DND-41 (cell line): ENCODE data around the gene KRTCAP3.

Source experiments
- EZH2 ChIP-seq: IDR thresholded peaks from 3 replicates; pipeline ENCODE4 v1.6.1; 2012; ENCODE audit warnings: borderline replicate concordance, low read depth, mild to moderate bottlenecking, moderate library complexity, low read length, inconsistent platforms; ENCODE audit not compliant: severe bottlenecking
- TF ChIP-seq, protein P1 (sequence below): IDR thresholded peaks from 2 replicates; pipeline ENCODE4 v1.5.1; 2012; ENCODE audit warnings: borderline replicate concordance, low read length, moderate library complexity, mild to moderate bottlenecking; ENCODE audit not compliant: poor library complexity, severe bottlenecking; ENCODE audit errors: extremely low read depth

DNA sequence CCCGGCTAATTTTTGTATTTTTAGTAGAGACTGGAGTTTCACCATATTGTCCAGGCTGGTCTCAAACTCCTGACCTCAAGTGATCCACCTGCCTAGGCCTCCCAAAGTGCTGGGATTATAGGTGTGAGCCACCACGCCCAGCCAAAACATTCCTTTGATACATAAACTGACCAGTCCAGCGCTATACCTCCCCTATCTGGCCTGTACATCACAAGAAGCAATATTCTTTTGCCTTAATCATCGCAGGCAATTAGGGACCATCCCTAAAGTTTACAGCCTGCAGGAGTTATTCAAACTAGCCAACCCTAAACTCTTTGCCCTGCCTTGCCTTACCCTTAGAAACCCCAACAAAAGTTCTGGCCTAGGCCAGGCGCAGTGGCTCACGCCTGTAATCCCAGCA lies 26.0 kb upstream of the KRTCAP3 start:
- TF ChIP-seq, protein P1, sequence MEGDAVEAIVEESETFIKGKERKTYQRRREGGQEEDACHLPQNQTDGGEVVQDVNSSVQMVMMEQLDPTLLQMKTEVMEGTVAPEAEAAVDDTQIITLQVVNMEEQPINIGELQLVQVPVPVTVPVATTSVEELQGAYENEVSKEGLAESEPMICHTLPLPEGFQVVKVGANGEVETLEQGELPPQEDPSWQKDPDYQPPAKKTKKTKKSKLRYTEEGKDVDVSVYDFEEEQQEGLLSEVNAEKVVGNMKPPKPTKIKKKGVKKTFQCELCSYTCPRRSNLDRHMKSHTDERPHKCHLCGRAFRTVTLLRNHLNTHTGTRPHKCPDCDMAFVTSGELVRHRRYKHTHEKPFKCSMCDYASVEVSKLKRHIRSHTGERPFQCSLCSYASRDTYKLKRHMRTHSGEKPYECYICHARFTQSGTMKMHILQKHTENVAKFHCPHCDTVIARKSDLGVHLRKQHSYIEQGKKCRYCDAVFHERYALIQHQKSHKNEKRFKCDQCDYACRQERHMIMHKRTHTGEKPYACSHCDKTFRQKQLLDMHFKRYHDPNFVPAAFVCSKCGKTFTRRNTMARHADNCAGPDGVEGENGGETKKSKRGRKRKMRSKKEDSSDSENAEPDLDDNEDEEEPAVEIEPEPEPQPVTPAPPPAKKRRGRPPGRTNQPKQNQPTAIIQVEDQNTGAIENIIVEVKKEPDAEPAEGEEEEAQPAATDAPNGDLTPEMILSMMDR, result no peak
- TF ChIP-seq EZH2, result no peak
